HL-60 (cell line): ENCODE measurements around the gene DTL.

Experiments
- GABPA ChIP-seq: IDR thresholded peaks from 2 replicates; pipeline ENCODE4 v1.6.1; 2012; ENCODE audit warnings: low read depth
- POLR2AphosphoS5 ChIP-seq: IDR thresholded peaks from 2 replicates; pipeline ENCODE4 v1.6.1; 2012; ENCODE audit warnings: low read depth
- SPI1 ChIP-seq: IDR thresholded peaks from 2 replicates; pipeline ENCODE4 v1.6.1; 2012; ENCODE audit warnings: low read depth, mild to moderate bottlenecking, borderline replicate concordance
- TF ChIP-seq, protein P1 (sequence below): IDR thresholded peaks from one replicate; pipeline ENCODE4 v1.5.1; 2011; ENCODE audit warnings: low read length, control low read depth, inconsistent platforms; ENCODE audit not compliant: insufficient read depth
- TF ChIP-seq, protein P2 (sequence below): IDR thresholded peaks from 2 replicates; pipeline ENCODE4 v1.6.1; 2012; ENCODE audit warnings: low read depth; ENCODE audit not compliant: insufficient replicate concordance

- TF ChIP-seq, protein P1, sequence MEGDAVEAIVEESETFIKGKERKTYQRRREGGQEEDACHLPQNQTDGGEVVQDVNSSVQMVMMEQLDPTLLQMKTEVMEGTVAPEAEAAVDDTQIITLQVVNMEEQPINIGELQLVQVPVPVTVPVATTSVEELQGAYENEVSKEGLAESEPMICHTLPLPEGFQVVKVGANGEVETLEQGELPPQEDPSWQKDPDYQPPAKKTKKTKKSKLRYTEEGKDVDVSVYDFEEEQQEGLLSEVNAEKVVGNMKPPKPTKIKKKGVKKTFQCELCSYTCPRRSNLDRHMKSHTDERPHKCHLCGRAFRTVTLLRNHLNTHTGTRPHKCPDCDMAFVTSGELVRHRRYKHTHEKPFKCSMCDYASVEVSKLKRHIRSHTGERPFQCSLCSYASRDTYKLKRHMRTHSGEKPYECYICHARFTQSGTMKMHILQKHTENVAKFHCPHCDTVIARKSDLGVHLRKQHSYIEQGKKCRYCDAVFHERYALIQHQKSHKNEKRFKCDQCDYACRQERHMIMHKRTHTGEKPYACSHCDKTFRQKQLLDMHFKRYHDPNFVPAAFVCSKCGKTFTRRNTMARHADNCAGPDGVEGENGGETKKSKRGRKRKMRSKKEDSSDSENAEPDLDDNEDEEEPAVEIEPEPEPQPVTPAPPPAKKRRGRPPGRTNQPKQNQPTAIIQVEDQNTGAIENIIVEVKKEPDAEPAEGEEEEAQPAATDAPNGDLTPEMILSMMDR, result no peak
- no peak for TF ChIP-seq GABPA
- TF ChIP-seq SPI1, result no peak
- TF ChIP-seq POLR2AphosphoS5, result no peak
- TF ChIP-seq, protein P2, sequence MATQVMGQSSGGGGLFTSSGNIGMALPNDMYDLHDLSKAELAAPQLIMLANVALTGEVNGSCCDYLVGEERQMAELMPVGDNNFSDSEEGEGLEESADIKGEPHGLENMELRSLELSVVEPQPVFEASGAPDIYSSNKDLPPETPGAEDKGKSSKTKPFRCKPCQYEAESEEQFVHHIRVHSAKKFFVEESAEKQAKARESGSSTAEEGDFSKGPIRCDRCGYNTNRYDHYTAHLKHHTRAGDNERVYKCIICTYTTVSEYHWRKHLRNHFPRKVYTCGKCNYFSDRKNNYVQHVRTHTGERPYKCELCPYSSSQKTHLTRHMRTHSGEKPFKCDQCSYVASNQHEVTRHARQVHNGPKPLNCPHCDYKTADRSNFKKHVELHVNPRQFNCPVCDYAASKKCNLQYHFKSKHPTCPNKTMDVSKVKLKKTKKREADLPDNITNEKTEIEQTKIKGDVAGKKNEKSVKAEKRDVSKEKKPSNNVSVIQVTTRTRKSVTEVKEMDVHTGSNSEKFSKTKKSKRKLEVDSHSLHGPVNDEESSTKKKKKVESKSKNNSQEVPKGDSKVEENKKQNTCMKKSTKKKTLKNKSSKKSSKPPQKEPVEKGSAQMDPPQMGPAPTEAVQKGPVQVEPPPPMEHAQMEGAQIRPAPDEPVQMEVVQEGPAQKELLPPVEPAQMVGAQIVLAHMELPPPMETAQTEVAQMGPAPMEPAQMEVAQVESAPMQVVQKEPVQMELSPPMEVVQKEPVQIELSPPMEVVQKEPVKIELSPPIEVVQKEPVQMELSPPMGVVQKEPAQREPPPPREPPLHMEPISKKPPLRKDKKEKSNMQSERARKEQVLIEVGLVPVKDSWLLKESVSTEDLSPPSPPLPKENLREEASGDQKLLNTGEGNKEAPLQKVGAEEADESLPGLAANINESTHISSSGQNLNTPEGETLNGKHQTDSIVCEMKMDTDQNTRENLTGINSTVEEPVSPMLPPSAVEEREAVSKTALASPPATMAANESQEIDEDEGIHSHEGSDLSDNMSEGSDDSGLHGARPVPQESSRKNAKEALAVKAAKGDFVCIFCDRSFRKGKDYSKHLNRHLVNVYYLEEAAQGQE, result no peak
Observed at GRCh38 chr1:212121779-212122178, 86.2 kb downstream of the DTL start.
